IMR-90 (cell line): ENCODE measurements around the gene TMEM247. TPM values are rescaled to one million over a fixed set of nuclear protein-coding genes. Genes with fewer than 3 reads are reported as not detected.

Experiments
- ATAC-seq: fragments of 200-7000 bp; cut with Tn5 transposase; 2 replicates; pipeline ENCODE4 v1.9.1; 2020; ENCODE audit warnings: low read depth, mild to moderate bottlenecking, moderate library complexity
- BruUV-seq: library from RNA; stranded (reverse); fragments of 400-500 nt; replicated peaks from 2 replicates; lab custom pipeline; 2021; lab: Mats Ljungman, UMichigan
- CTCF ChIA-PET: fragments of 300-600 bp; formaldehyde crosslinking; extraction: SDS; loops from one replicate; lab custom pipeline; 2021; ENCODE audit warnings: antibody characterized with exemption; lab: Yijun Ruan, JAX
- POLR2A ChIA-PET: fragments of 300-600 bp; sonication (Branson Sonifier 250); formaldehyde crosslinking; loops from one replicate; lab custom pipeline; 2022; ENCODE audit warnings: antibody characterized with exemption; ENCODE audit not compliant: unreplicated experiment; lab: Charles Lee
- DNase-seq: peaks from one replicate; pipeline ENCODE4 v3.0.0; 2013
- H2AFZ ChIP-seq: replicated peaks from 2 replicates; pipeline ENCODE3; 2013; ENCODE audit warnings: low read length, mild to moderate bottlenecking; ENCODE audit not compliant: poor library complexity
- H2AK5ac ChIP-seq: 2 replicates; pipeline ENCODE4 v1.6.1; 2013; ENCODE audit warnings: low read depth, low read length, inconsistent platforms
- H2AK9ac ChIP-seq: replicated peaks from 2 replicates; pipeline ENCODE3; 2013; ENCODE audit warnings: mild to moderate bottlenecking, low read depth, low read length, moderate library complexity; ENCODE audit not compliant: poor library complexity
- H2BK120ac ChIP-seq: 2 replicates; pipeline ENCODE4 v1.6.1; 2013; ENCODE audit warnings: low read depth, low read length, inconsistent platforms
- H2BK15ac ChIP-seq: 3 replicates; pipeline ENCODE4 v1.6.1; 2013; ENCODE audit warnings: low read depth, low read length, inconsistent platforms
- H2BK20ac ChIP-seq: 2 replicates; pipeline ENCODE4 v1.6.1; 2013; ENCODE audit warnings: low read depth, mild to moderate bottlenecking, inconsistent platforms, low read length, moderate library complexity
- H2BK5ac ChIP-seq: 2 replicates; pipeline ENCODE4 v1.6.1; 2013; ENCODE audit warnings: mild to moderate bottlenecking, low read depth, low read length, inconsistent platforms; ENCODE audit not compliant: poor library complexity, severe bottlenecking
- H3K14ac ChIP-seq: replicated peaks from 2 replicates; pipeline ENCODE4 v1.6.1; 2013; ENCODE audit warnings: low read depth, low read length, inconsistent platforms
- H3K18ac ChIP-seq: 2 replicates; pipeline ENCODE4 v1.6.1; 2013; ENCODE audit warnings: low read depth, low read length, control low read depth
- H3K23ac ChIP-seq: 2 replicates; pipeline ENCODE4 v1.6.1; 2013; ENCODE audit warnings: low read depth, low read length, inconsistent platforms
- H3K27ac ChIP-seq: 2 replicates; pipeline ENCODE4 v1.5.1; 2013; ENCODE audit warnings: mild to moderate bottlenecking, control low read depth, low read length; ENCODE audit not compliant: insufficient read depth
- H3K27me3 ChIP-seq: 2 replicates; pipeline ENCODE4 v1.6.1; 2013; ENCODE audit warnings: low read length; ENCODE audit not compliant: control insufficient read depth, insufficient read depth
- H3K36me3 ChIP-seq: 2 replicates; pipeline ENCODE4 v1.6.1; 2013; ENCODE audit warnings: low read length, mixed read lengths; ENCODE audit not compliant: control insufficient read depth, insufficient read depth
- H3K4ac ChIP-seq: 2 replicates; pipeline ENCODE4 v1.6.1; 2013; ENCODE audit warnings: low read depth, low read length, inconsistent platforms
- H3K4me1 ChIP-seq: 2 replicates; pipeline ENCODE4 v1.6.1; 2013; ENCODE audit warnings: low read length, mixed read lengths; ENCODE audit not compliant: control insufficient read depth, insufficient read depth
- H3K4me2 ChIP-seq: 2 replicates; pipeline ENCODE4 v1.6.1; 2013; ENCODE audit warnings: low read depth, mild to moderate bottlenecking, control low read depth, low read length, moderate library complexity
- H3K4me3 ChIP-seq: 2 replicates; pipeline ENCODE4 v1.5.1; 2013; ENCODE audit warnings: low read depth, mild to moderate bottlenecking, control low read depth, low read length, moderate library complexity; ENCODE audit not compliant: insufficient read depth
- H3K56ac ChIP-seq: 2 replicates; pipeline ENCODE4 v1.6.1; 2013; ENCODE audit warnings: low read length, inconsistent platforms; ENCODE audit not compliant: insufficient read depth; ENCODE audit errors: extremely low read depth
- H3K79me1 ChIP-seq, 2 experiments: 2 replicates each; pipeline ENCODE4 v1.6.1; 2013; ENCODE audit warnings: low read length in 2 of 2, inconsistent platforms in 1 of 2, low read depth in 1 of 2
- H3K9ac ChIP-seq: 2 replicates; pipeline ENCODE4 v1.6.1; 2013; ENCODE audit warnings: low read depth, low read length, control low read depth
- H3K9me1 ChIP-seq: 2 replicates; pipeline ENCODE4 v1.6.1; 2013; ENCODE audit warnings: low read length, inconsistent platforms; ENCODE audit not compliant: insufficient read depth
- H3K9me3 ChIP-seq: 2 replicates; pipeline ENCODE4 v1.6.1; 2013; ENCODE audit warnings: low read length; ENCODE audit not compliant: control insufficient read depth, insufficient read depth
- H4K20me1 ChIP-seq: 2 replicates; pipeline ENCODE4 v1.6.1; 2013; ENCODE audit warnings: low read length, inconsistent platforms; ENCODE audit not compliant: insufficient read depth
- H4K5ac ChIP-seq: 2 replicates; pipeline ENCODE4 v1.6.1; 2013; ENCODE audit warnings: mild to moderate bottlenecking, low read depth, low read length, control low read depth
- H4K8ac ChIP-seq, 2 experiments: 2 replicates each; pipeline ENCODE4 v1.6.1; 2013; ENCODE audit warnings: low read depth in 2 of 2, low read length in 2 of 2, control low read depth in 1 of 2, inconsistent platforms in 1 of 2
- H4K91ac ChIP-seq: 2 replicates; pipeline ENCODE4 v1.6.1; 2013; ENCODE audit warnings: low read depth, low read length, inconsistent platforms; ENCODE audit not compliant: insufficient read depth
- CEBPB ChIP-seq: IDR thresholded peaks from 2 replicates; pipeline ENCODE4 v1.6.1; 2012; ENCODE audit warnings: low read depth, low read length, improper control_type of control experiment
- CHD1 ChIP-seq: IDR thresholded peaks from 2 replicates; pipeline ENCODE4 v1.6.1; 2012; ENCODE audit warnings: low read depth, low read length, improper control_type of control experiment
- FOS ChIP-seq: fragments of 150-350 bp; IDR thresholded peaks from 2 replicates; pipeline ENCODE4 v1.6.1; 2016; ENCODE audit warnings: low read depth, low read length
- MXI1 ChIP-seq: IDR thresholded peaks from 2 replicates; pipeline ENCODE4 v1.6.1; 2012; ENCODE audit warnings: low read depth, mild to moderate bottlenecking, low read length, moderate library complexity, borderline replicate concordance
- NFE2L2 ChIP-seq: fragments of 150-350 bp; IDR thresholded peaks from 2 replicates; pipeline ENCODE4 v1.6.1; 2016; ENCODE audit warnings: low read depth, mild to moderate bottlenecking, low read length
- RCOR1 ChIP-seq: IDR thresholded peaks from 2 replicates; pipeline ENCODE4 v1.6.1; 2012; ENCODE audit warnings: mild to moderate bottlenecking, low read length, improper control_type of control experiment; ENCODE audit not compliant: insufficient replicate concordance
- USF2 ChIP-seq: fragments of 150-350 bp; IDR thresholded peaks from 2 replicates; pipeline ENCODE4 v1.6.1; 2017; ENCODE audit warnings: mild to moderate bottlenecking, antibody characterized with exemption, low read length, low read depth
- WGBS, 2 experiments: methylation state at CpG; one replicate each; pipeline versions ENCODE4 v1.1.5 to v1.1.7; 2013; ENCODE audit warnings: missing lambda C conversion rate in 2 of 2; ENCODE audit not compliant: insufficient read length in 1 of 2; ENCODE audit errors: extremely low coverage in 2 of 2; 5-methylcytosine and 5-hydroxymethylcytosine counted together
- dilution Hi-C: fragments of 300-500 bp; cut with HindIII; formaldehyde crosslinking; loops from one replicate; pipeline ENCODE4 v1.14.3; 2018; ENCODE audit warnings: low sequenced_read_pairs; ENCODE audit not compliant: unreplicated experiment
- in situ Hi-C: fragments of 300-500 bp; cut with MboI; formaldehyde crosslinking; loops from 3 replicates; pipeline ENCODE4 v1.14.3; 2019; ENCODE audit warnings: low sequenced_read_pairs, inconsistent platforms, mixed read lengths
- intact Hi-C: fragments of 100-400 bp; cut with micrococcal nuclease; formaldehyde crosslinking; loops from 2 replicates; pipeline ENCODE4 v1.10.0; 2022
- polyA plus RNA-seq, 3 experiments: library from polyadenylated mRNA; depleted of rRNA; stranded (reverse); fragments of >200 nt; gene quantifications; 2 replicates each; pipeline ENCODE4 v1.2.3, GENCODE V29; 2012; ENCODE audit warnings: low replicate concordance in 1 of 3
- total RNA-seq: library from RNA; depleted of rRNA; stranded (reverse); fragments of >200 nt; gene quantifications from 2 replicates; pipeline ENCODE4 v1.2.3, GENCODE V29; 2012
- TF ChIP-seq, protein P1 (sequence below): fragments of 150-350 bp; IDR thresholded peaks from 2 replicates; pipeline ENCODE4 v1.6.1; 2016; ENCODE audit warnings: low read depth, mild to moderate bottlenecking, low read length, moderate library complexity, borderline replicate concordance

TMEM247 gene
- total and polyA plus RNA-seq, 2 of the 4 experiments (the other 2 are of a cell fraction), result not detected

GRCh38 chr2:46430992-46431391 is 48.4 kb upstream of the TMEM247 start:
- Histone ChIP-seq H4K20me1 (no peaks in the 10 kb centered on the region), H3K4me2 (no peak overlapping the region), H2AK9ac (no peak overlapping the region), H4K5ac (peak overlapping the region; percentile 54), H3K4me1 (peaks cover 18% of the 10 kb centered on the region), H4K8ac (peak overlapping the region in 1 of 2 experiments; percentile 63; a peak in 1 of 4 replicates), H3K56ac (no peak overlapping the region), H3K4ac (peak overlapping the region; percentile 56; the same call in 1 of the 2 replicates), H2AK5ac (peak overlapping the region; percentile 88; the same call in 1 of the 2 replicates), H2AFZ (no peak overlapping the region), H4K91ac (peak overlapping the region; percentile 49), H2BK120ac (peak overlapping the region; percentile 74), H3K18ac (peak overlapping the region; percentile 76), H3K14ac (0 out of 2 replicates have a peak overlapping the region, but pooled peaks have one; percentile 17), H3K9ac (no peak overlapping the region), H3K4me3 (no peak overlapping the region), H3K27ac (no peak overlapping the region), H3K9me1 (peaks cover 6% of the 10 kb centered on the region; the same call in 1 of the 2 replicates), H3K27me3 (no peaks in the 10 kb centered on the region), H3K9me3 (no peaks in the 10 kb centered on the region), H3K36me3 (no peaks in the 10 kb centered on the region), H2BK5ac (no peak overlapping the region), H2BK15ac (peak overlapping the region; percentile 69; the same call in 1 of the 3 replicates), H3K23ac (no peak overlapping the region), H3K79me1 (no peaks in the 10 kb centered on the region; a peak in 1 of 4 replicates), H2BK20ac (peak overlapping the region; percentile 83)
- dilution Hi-C loops, result no loop called here
- no peak for ATAC-seq
- intact Hi-C loops, result loop anchor here (2.0 kb wide), 1 partner anchor 14 kb away; no protein-coding TSS in a partner anchor
- BruUV-seq, result no TSS peak
- CTCF ChIA-PET, result no interaction called here
- POLR2A ChIA-PET, result no interaction called here
- WGBS, 2 experiments, result no CpG with 5 or more reads among the region's 1 CpG
- DNase-seq, result no peak
- in situ Hi-C loops, result no loop called here
- TF ChIP-seq CHD1 (no peak), NFE2L2 (no peak), RCOR1 (no peak), CEBPB (no peak), MXI1 (no peak), USF2 (no peak), FOS (no peak)
- TF ChIP-seq, protein P1, sequence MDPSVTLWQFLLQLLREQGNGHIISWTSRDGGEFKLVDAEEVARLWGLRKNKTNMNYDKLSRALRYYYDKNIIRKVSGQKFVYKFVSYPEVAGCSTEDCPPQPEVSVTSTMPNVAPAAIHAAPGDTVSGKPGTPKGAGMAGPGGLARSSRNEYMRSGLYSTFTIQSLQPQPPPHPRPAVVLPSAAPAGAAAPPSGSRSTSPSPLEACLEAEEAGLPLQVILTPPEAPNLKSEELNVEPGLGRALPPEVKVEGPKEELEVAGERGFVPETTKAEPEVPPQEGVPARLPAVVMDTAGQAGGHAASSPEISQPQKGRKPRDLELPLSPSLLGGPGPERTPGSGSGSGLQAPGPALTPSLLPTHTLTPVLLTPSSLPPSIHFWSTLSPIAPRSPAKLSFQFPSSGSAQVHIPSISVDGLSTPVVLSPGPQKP, result no peak
